Osteoblast (primary cell): ENCODE measurements around the gene MYH9. TPM values are rescaled to one million over a fixed set of nuclear protein-coding genes. Genes with fewer than 3 reads are reported as not detected.
A peak's percentile ranks its signal among the peaks of the same experiment; 100 is the strongest.

Experiments
- DNase-seq: peaks from one replicate; pipeline ENCODE4 v3.0.0; 2011; ENCODE audit warnings: low spot score, mixed read lengths; ENCODE audit not compliant: insufficient read length; ENCODE audit errors: missing footprints
- H2AFZ ChIP-seq: 2 replicates; pipeline ENCODE4 v1.6.0; 2011; ENCODE audit warnings: mild to moderate bottlenecking, low read length
- H3K27ac ChIP-seq: 2 replicates; pipeline ENCODE4 v1.5.1; 2011; ENCODE audit warnings: mild to moderate bottlenecking, low read depth, low read length, moderate library complexity
- H3K27me3 ChIP-seq: 2 replicates; pipeline ENCODE4 v1.6.0; 2012; ENCODE audit warnings: mild to moderate bottlenecking, control low read depth, inconsistent platforms, low read length, moderate library complexity; ENCODE audit not compliant: insufficient read depth
- H3K36me3 ChIP-seq: 2 replicates; pipeline ENCODE4 v1.5.1; 2011; ENCODE audit warnings: mild to moderate bottlenecking, low read length, control low read depth, moderate library complexity; ENCODE audit not compliant: insufficient read depth
- H3K4me1 ChIP-seq: 2 replicates; pipeline ENCODE4 v1.5.1; 2011; ENCODE audit warnings: mild to moderate bottlenecking, low read length, control low read depth, moderate library complexity; ENCODE audit not compliant: insufficient read depth
- H3K4me2 ChIP-seq: 2 replicates; pipeline ENCODE4 v1.6.0; 2011; ENCODE audit warnings: mild to moderate bottlenecking, low read length; ENCODE audit not compliant: insufficient read depth
- H3K4me3 ChIP-seq: fragments of 200-600 bp; sonication (generic); 3 replicates; pipeline ENCODE4 v1.5.1; 2012; ENCODE audit warnings: mild to moderate bottlenecking, low read length, inconsistent platforms; ENCODE audit not compliant: insufficient read depth
- H3K79me2 ChIP-seq: 2 replicates; pipeline ENCODE4 v1.6.0; 2012; ENCODE audit warnings: mild to moderate bottlenecking, low read length, control low read depth, inconsistent platforms; ENCODE audit not compliant: insufficient read depth
- H3K9me3 ChIP-seq: 2 replicates; pipeline ENCODE4 v1.5.1; 2011; ENCODE audit warnings: low read depth, low read length, control low read depth
- H4K20me1 ChIP-seq: 2 replicates; pipeline ENCODE4 v1.6.0; 2012; ENCODE audit warnings: mild to moderate bottlenecking, low read length, control low read depth; ENCODE audit not compliant: insufficient read depth
- CTCF ChIP-seq: IDR thresholded peaks from 2 replicates; pipeline ENCODE4 v1.5.1; 2011; ENCODE audit warnings: mild to moderate bottlenecking, low read depth, low read length, moderate library complexity; ENCODE audit errors: extremely low read depth
- total RNA-seq: library from RNA; depleted of rRNA; stranded (reverse); fragments of >200 nt; gene quantifications from 2 replicates; pipeline ENCODE4 v1.2.3, GENCODE V29; 2012

The MYH9 gene
- total RNA-seq, 1 donor: 964 TPM

- Histone ChIP-seq H2AFZ (peak overlapping the region; percentile 76), H3K79me2 (no peaks in the 10 kb centered on the region), H3K4me3 (no peak overlapping the region), H3K9me3 (no peaks in the 10 kb centered on the region), H3K36me3 (no peaks in the 10 kb centered on the region), H3K4me2 (no peak overlapping the region), H4K20me1 (no peaks in the 10 kb centered on the region), H3K27me3 (no peaks in the 10 kb centered on the region), H3K4me1 (peaks cover 16% of the 10 kb centered on the region), H3K27ac (no peak overlapping the region)
- DNase-seq: peak; percentile 52
- no peak for TF ChIP-seq CTCF
Measured at GRCh38 chr22:36417281-36417686, 29.5 kb upstream of the MYH9 start.

GRCh38 chr22:36415415-36416168 lies 27.8 kb upstream of the MYH9 start:
- H4K20me1 ChIP-seq: no peaks in the 10 kb centered on the region
- DNase-seq: peak; percentile 37
- H3K27ac ChIP-seq: no peak overlapping the region
- no peaks in the 10 kb centered on the region for H3K27me3 ChIP-seq
- no peaks in the 10 kb centered on the region for H3K9me3 ChIP-seq
- H3K4me3 ChIP-seq: no peak overlapping the region
- H3K36me3 ChIP-seq: peaks cover 1% of the 10 kb centered on the region
- H2AFZ ChIP-seq: no peak overlapping the region
- no peaks in the 10 kb centered on the region for H3K79me2 ChIP-seq
- no peak for TF ChIP-seq CTCF
- peaks cover 16% of the 10 kb centered on the region for H3K4me1 ChIP-seq
- no peak overlapping the region for H3K4me2 ChIP-seq

- H3K36me3 ChIP-seq: peaks cover 4% of the 10 kb centered on the region
- H3K9me3 ChIP-seq: no peaks in the 10 kb centered on the region
- peaks cover 7% of the 10 kb centered on the region for H3K4me1 ChIP-seq
- H3K4me3 ChIP-seq: no peak overlapping the region
- no peaks in the 10 kb centered on the region for H3K27me3 ChIP-seq
- H3K4me2 ChIP-seq: no peak overlapping the region
- peak; percentile 79 for DNase-seq
- no peak overlapping the region for H3K27ac ChIP-seq
- H2AFZ ChIP-seq: no peak overlapping the region
- no peaks in the 10 kb centered on the region for H4K20me1 ChIP-seq
- no peak for TF ChIP-seq CTCF
- H3K79me2 ChIP-seq: no peaks in the 10 kb centered on the region
Measured at GRCh38 chr22:36413022-36413775, 25.4 kb upstream of the MYH9 start.

GRCh38 chr22:36411589-36412258 lies 24.0 kb upstream of the MYH9 start:
- Histone ChIP-seq H3K4me1 (no peaks in the 10 kb centered on the region), H3K27ac (no peak overlapping the region), H4K20me1 (no peaks in the 10 kb centered on the region), H2AFZ (no peak overlapping the region), H3K4me3 (no peak overlapping the region), H3K27me3 (no peaks in the 10 kb centered on the region), H3K79me2 (no peaks in the 10 kb centered on the region), H3K4me2 (no peak overlapping the region), H3K36me3 (peaks cover 4% of the 10 kb centered on the region), H3K9me3 (no peaks in the 10 kb centered on the region)
- DNase-seq: no peak
- TF ChIP-seq CTCF: no peak
